IPS-20b (cell line): ENCODE results near the gene ABO.
"Not testable (repeated sequence)": the region's sequence is repeated elsewhere in the genome, so short reads cannot be mapped to it uniquely, and the experiment has no call there.

Source experiments
- H3K27ac ChIP-seq: one replicate; pipeline ENCODE4 v1.5.1; 2013; ENCODE audit warnings: low read length
- H3K27me3 ChIP-seq: 2 replicates; pipeline ENCODE4 v1.6.1; 2013; ENCODE audit warnings: mild to moderate bottlenecking, low read length, inconsistent platforms; ENCODE audit not compliant: insufficient read depth
- H3K36me3 ChIP-seq: 2 replicates; pipeline ENCODE4 v1.6.1; 2013; ENCODE audit warnings: low read depth, mild to moderate bottlenecking, inconsistent platforms, low read length, moderate library complexity; ENCODE audit not compliant: insufficient read depth
- H3K4me1 ChIP-seq: 2 replicates; pipeline ENCODE4 v1.6.1; 2013; ENCODE audit warnings: mild to moderate bottlenecking, control low read depth, inconsistent platforms, low read length, moderate library complexity; ENCODE audit not compliant: insufficient read depth
- H3K4me3 ChIP-seq: 2 replicates; pipeline ENCODE4 v1.5.1; 2013; ENCODE audit warnings: mild to moderate bottlenecking, low read length, inconsistent platforms
- H3K9ac ChIP-seq: 2 replicates; pipeline ENCODE4 v1.6.1; 2013; ENCODE audit warnings: low read depth, mild to moderate bottlenecking, inconsistent platforms, low read length, moderate library complexity
- H3K9me3 ChIP-seq: 2 replicates; pipeline ENCODE4 v1.6.1; 2013; ENCODE audit warnings: mild to moderate bottlenecking, low read depth, low read length, inconsistent platforms; ENCODE audit not compliant: insufficient read depth

Gene ABO

DNA sequence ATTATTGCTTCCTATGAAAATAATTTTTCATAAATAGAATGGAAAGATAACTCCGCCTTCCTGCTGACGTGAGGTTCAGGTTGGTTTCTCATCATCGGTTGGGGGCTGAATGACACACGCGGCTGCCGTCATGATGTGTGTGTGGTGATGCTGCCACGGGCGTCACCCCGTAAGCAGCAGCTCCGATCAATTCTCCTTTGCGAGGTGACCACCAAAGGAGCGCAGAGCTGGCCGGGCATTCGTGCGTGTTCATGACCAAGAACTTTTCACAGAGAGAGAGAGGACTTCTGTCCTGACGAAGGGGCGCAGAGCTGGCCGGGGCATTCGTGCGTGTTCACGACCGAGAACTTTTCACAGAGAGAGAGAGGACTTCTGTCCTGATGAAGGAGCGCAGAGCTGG lies 30.7 kb upstream of the ABO start:
- Histone ChIP-seq H3K9me3 (no peaks in the 10 kb centered on the region), H3K27ac (no peak overlapping the region), H3K36me3 (no peaks in the 10 kb centered on the region), H3K27me3 (peaks cover 4% of the 10 kb centered on the region; the same call in 1 of the 2 replicates), H3K9ac (no peak overlapping the region), H3K4me3 (no peak overlapping the region), H3K4me1 (no peaks in the 10 kb centered on the region)

GRCh38 chr9:133304477-133305377 lies 29.7 kb upstream of the ABO start:
- Histone ChIP-seq H3K27me3 (peaks cover 4% of the 10 kb centered on the region; the same call in 1 of the 2 replicates), H3K4me3 (no peak overlapping the region), H3K9ac (no peak overlapping the region), H3K4me1 (no peaks in the 10 kb centered on the region), H3K27ac (no peak overlapping the region), H3K9me3 (no peaks in the 10 kb centered on the region), H3K36me3 (no peaks in the 10 kb centered on the region)

DNA sequence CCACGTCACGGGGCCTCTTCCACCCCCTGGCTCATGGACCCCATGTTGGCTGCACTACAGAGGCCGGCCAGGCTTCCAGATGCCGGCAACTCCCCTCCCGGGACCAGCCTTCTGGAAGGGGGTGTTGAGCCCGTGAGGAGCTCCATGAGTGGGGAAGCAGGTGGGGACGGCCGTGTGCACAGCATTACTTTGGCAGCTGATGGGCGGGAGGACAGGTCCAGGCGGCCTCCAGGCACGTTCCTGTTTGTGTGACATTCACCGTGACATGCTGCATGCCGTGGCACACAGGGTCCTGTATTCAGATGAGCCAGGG lies 29.1 kb upstream of the ABO start:
- Histone ChIP-seq H3K36me3 (no peaks in the 10 kb centered on the region), H3K27me3 (peaks cover 4% of the 10 kb centered on the region; the same call in 1 of the 2 replicates), H3K4me1 (no peaks in the 10 kb centered on the region), H3K4me3 (no peak overlapping the region), H3K9ac (no peak overlapping the region), H3K27ac (no peak overlapping the region), H3K9me3 (no peaks in the 10 kb centered on the region)

DNA sequence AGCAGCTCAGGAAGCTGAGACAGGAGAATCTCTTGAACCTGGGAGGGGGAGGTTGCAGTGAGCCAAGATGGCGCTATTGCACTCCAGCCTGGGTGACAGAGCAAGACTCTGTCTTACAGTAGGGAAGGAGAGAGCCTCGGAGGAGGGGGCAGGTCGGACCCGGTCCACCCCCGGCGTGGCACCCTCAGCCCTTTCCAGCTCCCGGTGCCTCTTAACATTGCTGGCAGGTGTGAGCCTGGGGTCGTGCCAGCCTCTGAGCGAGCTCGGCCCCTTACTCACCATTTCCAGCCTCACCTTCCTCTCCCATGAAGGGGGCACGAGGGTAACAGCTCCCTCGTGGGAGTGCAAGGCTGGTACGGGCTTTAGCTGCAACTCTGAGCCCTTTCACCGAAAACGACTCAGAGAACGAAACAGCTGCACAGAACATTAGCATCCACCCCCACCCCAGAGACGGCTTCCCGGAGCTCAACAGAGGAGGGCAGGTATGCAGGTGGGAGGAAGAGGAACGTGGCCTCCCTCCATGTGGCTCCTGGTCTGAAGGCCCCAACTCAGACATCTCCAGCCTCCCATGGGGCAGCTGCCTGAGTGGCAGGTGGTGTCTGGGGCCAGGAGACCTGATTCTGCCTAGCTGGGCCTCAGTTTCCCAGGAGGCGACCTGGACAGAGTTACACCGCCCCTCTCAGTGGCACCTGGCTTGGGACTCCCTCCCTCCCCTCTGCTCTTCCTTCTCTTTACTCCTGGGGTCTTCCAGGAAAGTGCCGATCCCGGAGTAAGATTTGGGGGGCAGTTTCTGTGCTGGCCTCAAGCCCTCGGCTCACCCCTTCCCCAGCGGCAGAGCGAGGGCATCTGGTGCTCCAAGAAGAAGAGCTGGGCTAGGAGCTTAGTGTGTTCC lies 28.5 kb upstream of the ABO start:
- Histone ChIP-seq H3K9me3 (no peaks in the 10 kb centered on the region), H3K36me3 (no peaks in the 10 kb centered on the region), H3K4me1 (no peaks in the 10 kb centered on the region), H3K27me3 (peaks cover 4% of the 10 kb centered on the region; the same call in 1 of the 2 replicates), H3K27ac (no peak overlapping the region), H3K4me3 (no peak overlapping the region), H3K9ac (no peak overlapping the region)

- no peaks in the 10 kb centered on the region for H3K9me3 ChIP-seq
- no peaks in the 10 kb centered on the region for H3K36me3 ChIP-seq
- no peak overlapping the region for H3K27ac ChIP-seq
- H3K9ac ChIP-seq = no peak overlapping the region
- H3K4me1 ChIP-seq = no peaks in the 10 kb centered on the region
- H3K4me3 ChIP-seq = no peak overlapping the region
- H3K27me3 ChIP-seq = no peaks in the 10 kb centered on the region
Observed at GRCh38 chr9:133301253-133302230, 26.5 kb upstream of the ABO start.

GRCh38 chr9:133299996-133300395 lies 25.0 kb upstream of the ABO start:
- not testable (repeated sequence) for H3K9me3 ChIP-seq, H3K4me1 ChIP-seq, H3K4me3 ChIP-seq, H3K27ac ChIP-seq, H3K36me3 ChIP-seq, H3K9ac ChIP-seq, H3K27me3 ChIP-seq

- H3K36me3 ChIP-seq = no peaks in the 10 kb centered on the region
- no peak overlapping the region for H3K4me3 ChIP-seq
- H3K9ac ChIP-seq = no peak overlapping the region
- peaks cover 33% of the 10 kb centered on the region for H3K9me3 ChIP-seq
- no peaks in the 10 kb centered on the region for H3K27me3 ChIP-seq
- no peaks in the 10 kb centered on the region for H3K4me1 ChIP-seq
- no peak overlapping the region for H3K27ac ChIP-seq
Observed at GRCh38 chr9:133294257-133294656, 19.3 kb upstream of the ABO start.

DNA sequence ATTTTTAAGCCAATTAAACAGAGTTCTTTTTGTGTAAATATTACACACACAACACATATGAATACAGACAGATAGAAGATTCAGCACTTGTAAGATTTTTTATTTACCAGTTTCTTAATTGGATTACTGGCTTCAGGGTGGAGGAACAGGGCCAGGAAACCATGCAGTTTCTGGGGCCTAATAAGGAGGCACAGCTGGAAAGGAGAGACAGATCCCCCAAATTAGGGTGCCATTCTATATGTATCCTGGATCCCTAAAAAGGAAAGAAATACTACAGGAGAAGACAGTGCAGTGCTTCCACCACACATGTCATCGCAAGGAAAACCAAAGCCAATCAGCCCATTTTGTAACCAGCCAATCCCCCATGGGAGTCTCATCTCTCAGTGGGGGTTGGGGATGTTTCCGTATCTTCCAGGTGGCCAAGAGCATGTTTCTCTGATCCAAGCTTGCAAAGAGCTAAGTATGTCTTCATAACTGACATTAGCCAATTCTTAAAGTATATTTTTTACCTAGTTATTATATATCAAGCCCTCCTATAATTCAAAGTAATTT lies 15.8 kb upstream of the ABO start:
- Histone ChIP-seq H3K9me3 (peaks cover 54% of the 10 kb centered on the region), H3K4me1 (no peaks in the 10 kb centered on the region), H3K27me3 (no peaks in the 10 kb centered on the region), H3K4me3 (no peak overlapping the region), H3K36me3 (no peaks in the 10 kb centered on the region), H3K9ac (no peak overlapping the region), H3K27ac (no peak overlapping the region)

- no peak overlapping the region for H3K9ac ChIP-seq
- peaks cover 41% of the 10 kb centered on the region for H3K9me3 ChIP-seq
- no peak overlapping the region for H3K27ac ChIP-seq
- H3K36me3 ChIP-seq = no peaks in the 10 kb centered on the region
- H3K4me1 ChIP-seq = no peaks in the 10 kb centered on the region
- no peak overlapping the region for H3K4me3 ChIP-seq
- H3K27me3 ChIP-seq = no peaks in the 10 kb centered on the region
Observed at GRCh38 chr9:133286523-133286922, 11.5 kb upstream of the ABO start.

GRCh38 chr9:133285252-133285775 lies 10.3 kb upstream of the ABO start:
- H3K27me3 ChIP-seq = peaks cover 2% of the 10 kb centered on the region
- H3K4me1 ChIP-seq = no peaks in the 10 kb centered on the region
- H3K9ac ChIP-seq = no peak overlapping the region
- no peak overlapping the region for H3K27ac ChIP-seq
- peaks cover 29% of the 10 kb centered on the region for H3K9me3 ChIP-seq
- H3K36me3 ChIP-seq = no peaks in the 10 kb centered on the region
- H3K4me3 ChIP-seq = no peak overlapping the region

DNA sequence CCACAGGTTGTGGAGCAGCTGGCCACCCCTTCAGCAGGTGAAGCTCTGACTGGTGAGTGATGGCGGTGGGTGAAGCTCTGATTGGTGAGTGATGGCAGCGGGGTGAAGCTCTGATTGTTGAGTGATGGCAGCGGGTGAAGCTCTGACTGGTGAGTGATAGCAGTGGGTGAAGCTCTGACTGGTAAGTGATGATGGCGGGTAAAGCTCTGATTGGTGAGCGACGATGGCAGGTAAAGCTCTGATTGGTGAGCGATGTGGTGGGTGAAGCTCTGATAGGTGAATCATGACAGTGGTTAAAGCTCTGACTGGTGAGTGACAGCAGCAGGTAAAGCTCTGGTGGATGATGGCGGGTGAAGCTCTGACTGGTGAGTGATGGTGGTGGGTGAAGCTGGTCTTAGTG lies 9.4 kb upstream of the ABO start:
- peaks cover 11% of the 10 kb centered on the region for H3K27me3 ChIP-seq
- no peaks in the 10 kb centered on the region for H3K36me3 ChIP-seq
- H3K4me1 ChIP-seq = no peaks in the 10 kb centered on the region
- H3K27ac ChIP-seq = no peak overlapping the region
- H3K4me3 ChIP-seq = no peak overlapping the region
- peaks cover 21% of the 10 kb centered on the region; the same call in 1 of the 2 replicates for H3K9me3 ChIP-seq
- H3K9ac ChIP-seq = no peak overlapping the region
